Fibroblast of the aortic adventitia (primary cell): ENCODE measurements around the gene BRAP. TPM values are rescaled to one million over a fixed set of nuclear protein-coding genes. Genes with fewer than 3 reads are reported as not detected.

Experiments
- DNase-seq: peaks from one replicate; pipeline ENCODE4 v3.0.0-alpha.2; 2010; ENCODE audit warnings: low read depth
- H3K4me3 ChIP-seq: 2 replicates; pipeline ENCODE4 v1.5.1; 2011; ENCODE audit warnings: low read depth, mild to moderate bottlenecking, control low read depth, low read length, moderate library complexity
- CTCF ChIP-seq: IDR thresholded peaks from 2 replicates; pipeline ENCODE4 v1.5.1; 2011; ENCODE audit warnings: mild to moderate bottlenecking, low read length, control low read depth, inconsistent platforms; ENCODE audit not compliant: insufficient read depth
- total RNA-seq: library from RNA; depleted of rRNA; stranded (reverse); fragments of >200 nt; gene quantifications from 2 replicates; pipeline ENCODE4 v1.2.3, GENCODE V29; 2012; ENCODE audit warnings: low replicate concordance

Gene BRAP
- total RNA-seq, 1 donor: 18.3 TPM

DNA sequence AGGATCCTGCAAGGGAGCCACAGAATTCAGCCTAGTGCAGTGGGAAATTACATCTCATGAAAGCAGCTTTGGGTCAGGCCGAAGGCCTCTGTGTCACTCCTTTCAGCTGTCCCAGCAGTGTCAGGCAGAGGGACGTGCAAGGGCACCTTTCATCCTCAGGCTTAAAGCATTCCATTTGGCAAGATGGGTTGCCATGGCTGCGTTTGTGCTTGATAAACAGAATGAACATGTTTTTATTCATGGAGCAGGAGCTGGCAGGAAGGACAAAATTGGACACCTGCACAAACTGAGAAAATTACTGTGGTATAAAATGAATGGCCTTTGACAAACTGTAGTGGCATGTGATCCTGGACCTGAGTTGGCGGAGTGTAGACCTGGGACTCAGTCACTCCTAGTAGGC lies 29.5 kb upstream of the BRAP start:
- DNase-seq: no peak
- no peak overlapping the region for H3K4me3 ChIP-seq
- no peak for TF ChIP-seq CTCF

DNA sequence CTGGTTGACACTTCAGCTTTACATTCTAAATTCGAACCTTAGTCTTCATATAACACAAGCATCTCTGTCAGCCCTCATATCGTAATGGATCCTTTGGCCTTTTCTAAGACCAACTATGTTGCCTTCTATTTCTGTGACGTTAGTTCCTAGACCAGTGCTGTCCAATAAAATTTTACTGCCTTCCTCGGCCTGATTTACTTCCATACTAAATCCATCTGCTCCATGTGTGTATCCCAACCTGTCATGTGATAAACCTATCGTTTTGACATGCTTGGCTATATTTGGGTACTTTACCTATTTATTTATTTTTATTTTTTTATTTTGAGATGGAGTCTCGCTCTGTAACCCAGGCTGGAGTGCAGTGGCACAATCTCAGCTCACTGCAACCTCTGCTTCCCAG lies 20.4 kb upstream of the BRAP start:
- no peak for DNase-seq
- TF ChIP-seq CTCF: no peak
- no peak overlapping the region for H3K4me3 ChIP-seq

DNA sequence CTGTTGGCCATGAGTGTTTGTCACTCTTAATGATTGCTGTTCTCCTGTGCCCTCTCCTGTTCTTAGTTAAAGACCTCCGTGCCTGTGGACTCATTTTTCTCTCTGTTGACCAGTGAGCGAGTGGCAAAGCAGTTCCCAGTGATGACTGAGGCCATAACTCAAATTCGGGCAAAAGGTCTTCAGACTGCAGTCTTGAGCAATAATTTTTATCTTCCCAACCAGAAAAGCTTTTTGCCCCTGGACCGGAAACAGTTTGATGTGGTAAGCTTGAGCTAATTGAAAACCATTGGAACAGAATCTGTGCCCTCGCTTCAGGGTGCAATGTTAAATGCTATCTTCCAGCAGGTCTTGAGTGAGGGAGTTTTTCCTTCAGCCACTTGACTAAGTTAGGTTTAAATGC lies 19.9 kb upstream of the BRAP start:
- DNase-seq: no peak
- H3K4me3 ChIP-seq: no peak overlapping the region
- TF ChIP-seq CTCF: no peak

- TF ChIP-seq CTCF: no peak
- no peak for DNase-seq
- H3K4me3 ChIP-seq: no peak overlapping the region
Observed at GRCh38 chr12:111699962-111700361, 14.2 kb upstream of the BRAP start.

DNA sequence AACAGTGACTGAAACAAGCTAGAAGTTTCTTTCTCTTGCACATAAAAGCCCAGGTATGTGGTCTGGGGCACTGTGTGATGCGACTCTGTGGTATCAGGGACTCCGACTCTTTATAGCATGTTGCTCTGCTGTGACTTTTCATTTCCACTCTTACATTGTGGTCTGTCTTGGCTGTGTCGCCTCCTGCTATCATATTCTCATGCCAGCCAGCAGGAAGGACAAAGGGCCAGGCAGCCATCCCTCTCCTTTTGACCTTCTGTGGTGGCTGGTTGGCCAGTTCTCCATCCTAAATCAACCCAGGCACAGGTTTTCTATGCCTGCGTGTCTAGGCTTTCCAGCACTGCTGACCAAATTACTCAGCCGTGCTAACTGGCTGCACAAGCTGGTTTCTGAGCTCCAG lies 8.1 kb upstream of the BRAP start:
- TF ChIP-seq CTCF: no peak
- no peak overlapping the region for H3K4me3 ChIP-seq
- DNase-seq: no peak

- TF ChIP-seq CTCF: no peak
- no peak overlapping the region for H3K4me3 ChIP-seq
- DNase-seq: no peak
Observed at GRCh38 chr12:111692575-111693210, 6.9 kb upstream of the BRAP start.

DNA sequence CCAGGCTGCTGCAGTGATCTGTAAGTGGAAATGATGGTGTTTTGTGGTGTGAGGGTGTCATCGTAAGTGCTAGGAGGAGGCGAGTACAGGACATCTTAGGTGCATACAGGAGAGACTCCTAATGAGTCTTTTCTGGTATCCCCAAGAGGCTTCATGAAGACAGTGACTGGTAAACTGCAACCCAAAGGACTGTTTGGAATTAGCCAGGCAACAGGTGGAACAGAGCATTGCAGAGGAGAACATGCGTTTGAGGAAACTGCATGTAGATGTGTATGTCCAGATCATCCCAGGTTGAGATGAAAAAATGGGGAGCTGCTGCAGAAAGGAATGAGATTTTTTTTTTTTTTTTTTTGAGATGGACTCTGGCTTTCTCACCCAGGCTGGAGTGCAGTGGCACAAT lies 5.5 kb upstream of the BRAP start:
- H3K4me3 ChIP-seq: no peak overlapping the region
- no peak for DNase-seq
- TF ChIP-seq CTCF: no peak
